HEK293T (cell line): Measurements from ENCODE around the gene ABLIM2.

Experiments
- CTCF ChIA-PET: fragments of 350-600 bp; formaldehyde crosslinking; extraction: SDS; loops from one replicate; lab custom pipeline; 2021; ENCODE audit warnings: antibody characterized with exemption, inconsistent platforms; lab: Yijun Ruan, JAX
- POLR2A ChIA-PET: fragments of 350-600 bp; formaldehyde crosslinking; extraction: SDS; loops from one replicate; lab custom pipeline; 2020; ENCODE audit warnings: antibody characterized with exemption, inconsistent platforms; lab: Yijun Ruan, JAX
- DNase-seq: peaks from one replicate; pipeline ENCODE4 v3.0.0; 2012; ENCODE audit warnings: mixed read lengths; ENCODE audit errors: extremely low spot score
- ARNT ChIP-seq: fragments of 450-650 bp; IDR thresholded peaks from 2 replicates; pipeline ENCODE4 v1.6.1; 2017; ENCODE audit warnings: mild to moderate bottlenecking
- BHLHE40 ChIP-seq: fragments of 450-650 bp; IDR thresholded peaks from 2 replicates; pipeline ENCODE4 v1.6.1; 2016; ENCODE audit warnings: mild to moderate bottlenecking, moderate library complexity, borderline replicate concordance
- CTBP1 ChIP-seq: fragments of 450-650 bp; IDR thresholded peaks from 2 replicates; pipeline ENCODE4 v1.6.1; 2016; ENCODE audit warnings: borderline replicate concordance
- ELF4 ChIP-seq: fragments of 450-650 bp; IDR thresholded peaks from 2 replicates; pipeline ENCODE4 v1.6.1; 2017; ENCODE audit warnings: antibody characterized with exemption
- FOXA1 ChIP-seq: fragments of 450-650 bp; IDR thresholded peaks from 2 replicates; pipeline ENCODE4 v1.6.1; 2016; ENCODE audit warnings: mild to moderate bottlenecking
- FOXK2 ChIP-seq: fragments of 450-650 bp; IDR thresholded peaks from 2 replicates; pipeline ENCODE4 v1.6.1; 2016; ENCODE audit warnings: mild to moderate bottlenecking
- FOXM1 ChIP-seq: fragments of 450-650 bp; IDR thresholded peaks from 2 replicates; pipeline ENCODE4 v1.6.1; 2017; ENCODE audit warnings: mild to moderate bottlenecking, borderline replicate concordance
- HDGF ChIP-seq: fragments of 450-650 bp; IDR thresholded peaks from 2 replicates; pipeline ENCODE4 v1.6.1; 2017; ENCODE audit warnings: antibody characterized with exemption, borderline replicate concordance
- L3MBTL2 ChIP-seq: fragments of 450-650 bp; conservative IDR thresholded peaks from 2 replicates; pipeline ENCODE4 v1.6.1; 2016; ENCODE audit warnings: mild to moderate bottlenecking
- LEF1 ChIP-seq: fragments of 450-650 bp; IDR thresholded peaks from 2 replicates; pipeline ENCODE4 v1.6.1; 2017; ENCODE audit warnings: mild to moderate bottlenecking, borderline replicate concordance
- NFRKB ChIP-seq: fragments of 450-650 bp; IDR thresholded peaks from 2 replicates; pipeline ENCODE4 v1.6.1; 2016; ENCODE audit warnings: mild to moderate bottlenecking, moderate library complexity
- PKNOX1 ChIP-seq: fragments of 450-650 bp; IDR thresholded peaks from 2 replicates; pipeline ENCODE4 v1.6.1; 2016
- SP1 ChIP-seq: fragments of 450-650 bp; IDR thresholded peaks from 2 replicates; pipeline ENCODE4 v1.6.1; 2017
- SUZ12 ChIP-seq: fragments of 450-650 bp; IDR thresholded peaks from 2 replicates; pipeline ENCODE4 v1.6.1; 2016; ENCODE audit warnings: mild to moderate bottlenecking
- TARDBP ChIP-seq: fragments of 450-650 bp; IDR thresholded peaks from 2 replicates; pipeline ENCODE4 v1.6.1; 2016
- ZNF384 ChIP-seq: fragments of 450-650 bp; IDR thresholded peaks from 2 replicates; pipeline ENCODE4 v1.6.1; 2016

The ABLIM2 gene

GRCh38 chr4:8180310-8181093, 21.9 kb upstream of the ABLIM2 start:
- no peak for DNase-seq
- POLR2A ChIA-PET = no interaction called here
- CTCF ChIA-PET = interaction anchor here (0.6 to 1.0 kb wide), 2 partner anchors 41 to 248 kb away, joined by 3 read pairs; no protein-coding TSS in a partner anchor
- TF ChIP-seq HDGF = no peak
- TF ChIP-seq NFRKB = no peak
- TF ChIP-seq LEF1 = no peak
- no peak for TF ChIP-seq L3MBTL2
- no peak for TF ChIP-seq TARDBP
- no peak for TF ChIP-seq PKNOX1
- no peak for TF ChIP-seq ARNT

- POLR2A ChIA-PET = no interaction called here
- no peak for TF ChIP-seq ARNT
- no peak for TF ChIP-seq FOXK2
- no peak for TF ChIP-seq TARDBP
- TF ChIP-seq SUZ12 = no peak
- TF ChIP-seq BHLHE40 = no peak
- no peak for TF ChIP-seq ELF4
- TF ChIP-seq PKNOX1 = no peak
- TF ChIP-seq LEF1 = no peak
- no peak for TF ChIP-seq CTBP1
- no peak for TF ChIP-seq FOXM1
- TF ChIP-seq NFRKB = no peak
- no peak for TF ChIP-seq ZNF384
- no peak for TF ChIP-seq L3MBTL2
- TF ChIP-seq FOXA1 = no peak
- no peak for TF ChIP-seq SP1
- CTCF ChIA-PET = interaction anchor here (1.0 kb wide), 1 partner anchor 249 kb away, joined by 3 read pairs; no protein-coding TSS in a partner anchor
- no peak for DNase-seq
Measured at GRCh38 chr4:8179771-8180170, 21.2 kb upstream of the ABLIM2 start.

GRCh38 chr4:8179074-8179473, 20.5 kb upstream of the ABLIM2 start:
- DNase-seq = no peak
- ChIA-PET POLR2A (no interaction called here), CTCF (no interaction called here)
- no peak for TF ChIP-seq L3MBTL2
- no peak for TF ChIP-seq ZNF384
- TF ChIP-seq ELF4 = no peak
- no peak for TF ChIP-seq FOXM1
- no peak for TF ChIP-seq ARNT
- TF ChIP-seq SP1 = no peak

- ChIA-PET CTCF (interaction anchor here (2.1 kb wide), 1 partner anchor 16 kb away, joined by 10 read pairs; no protein-coding TSS in a partner anchor), POLR2A (no interaction called here)
- no peak for DNase-seq
- TF ChIP-seq NFRKB (no peak), L3MBTL2 (no peak), FOXM1 (no peak), FOXA1 (no peak), LEF1 (no peak), ELF4 (no peak), CTBP1 (no peak), TARDBP (no peak), SUZ12 (no peak), BHLHE40 (no peak), FOXK2 (no peak), ARNT (no peak), HDGF (no peak), SP1 (no peak)
Measured at GRCh38 chr4:8177956-8178355, 19.3 kb upstream of the ABLIM2 start.

GRCh38 chr4:8177552-8177951, 18.9 kb upstream of the ABLIM2 start:
- no peak for DNase-seq
- ChIA-PET POLR2A (interaction anchor here (0.9 kb wide), 1 partner anchor 13 kb away, joined by 3 read pairs; no protein-coding TSS in a partner anchor), CTCF (interaction anchor here (0.6 to 2.1 kb wide), 19 partner anchors 8 to 421 kb away, joined by 3 to 11 read pairs (median 5); no protein-coding TSS in a partner anchor)
- TF ChIP-seq NFRKB (no peak), BHLHE40 (no peak), CTBP1 (no peak), FOXK2 (no peak)

GRCh38 chr4:8176547-8177399, 18.2 kb upstream of the ABLIM2 start:
- peak; percentile 83 for DNase-seq
- TF ChIP-seq PKNOX1 (no peak), BHLHE40 (no peak), ZNF384 (no peak), FOXK2 (no peak)
- POLR2A ChIA-PET = interaction anchor here (0.6 to 1.0 kb wide), 3 partner anchors 14 to 234 kb away, joined by 3 to 5 read pairs (median 3); no protein-coding TSS in a partner anchor
- CTCF ChIA-PET = interaction anchor here (0.6 to 2.1 kb wide), 28 partner anchors 8 to 577 kb away, joined by 3 to 11 read pairs (median 5); no protein-coding TSS in a partner anchor
